Measurements from ENCODE around the gene GSK3B.

The GSK3B gene

DNA sequence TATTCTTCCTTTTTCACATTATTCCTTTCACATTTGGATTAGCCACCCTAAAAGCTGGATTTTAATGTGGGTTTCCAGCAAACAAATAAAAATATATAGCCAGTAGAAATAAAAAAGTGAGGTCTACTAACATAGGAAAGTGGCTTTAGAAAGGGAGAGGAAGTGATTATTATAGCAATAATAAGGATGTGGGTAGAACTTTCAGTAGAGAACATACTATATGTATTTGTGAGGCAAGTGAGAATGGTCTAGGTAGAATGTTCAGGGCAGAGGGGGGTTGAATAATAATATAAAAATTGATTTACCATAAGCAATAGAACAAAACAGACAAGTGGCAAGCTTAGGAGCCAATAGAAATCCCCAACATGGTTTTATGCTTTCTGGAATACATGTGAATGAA is 223.7 kb downstream of the GSK3B start:
- no peak for DNase-seq

DNA sequence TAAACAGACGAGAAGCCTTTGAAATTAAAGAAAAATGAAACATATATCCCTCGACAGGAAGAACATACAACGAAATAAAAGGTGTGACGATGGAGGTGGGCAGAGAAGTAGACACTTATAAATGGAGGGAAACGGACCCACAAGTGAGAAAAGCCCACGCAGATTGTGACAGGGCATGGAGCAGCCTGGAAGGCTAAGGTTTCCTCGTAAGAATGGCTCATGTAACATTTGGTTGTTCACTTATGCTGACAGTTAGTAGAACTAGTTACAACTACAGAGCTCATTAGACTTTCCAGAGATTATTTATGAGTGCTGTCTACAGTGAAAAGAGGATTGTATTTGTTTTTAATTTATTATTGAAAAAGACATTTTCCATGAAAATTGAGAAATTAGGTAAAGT is 229.8 kb downstream of the GSK3B start:
- no peak for DNase-seq

DNA sequence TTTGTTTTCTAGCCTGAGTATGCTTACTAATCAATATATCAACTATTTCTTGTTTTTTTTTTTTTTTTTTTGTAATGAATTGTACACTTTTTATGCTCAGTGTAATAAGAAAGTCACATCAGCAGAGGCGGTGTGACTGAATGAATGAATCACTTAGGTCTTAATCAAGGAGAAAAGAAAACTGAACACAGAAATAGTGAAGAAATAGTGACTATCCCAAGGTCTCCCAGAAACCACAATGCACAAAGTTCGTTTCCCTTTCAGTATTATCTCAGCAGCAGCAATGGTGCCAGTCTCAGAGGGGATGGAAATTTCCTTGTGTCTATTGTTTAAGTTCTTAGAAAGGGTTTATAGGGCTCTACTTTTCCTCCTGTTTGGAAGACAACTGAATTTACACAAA is 231.6 kb downstream of the GSK3B start:
- DNase-seq = no peak

DNA sequence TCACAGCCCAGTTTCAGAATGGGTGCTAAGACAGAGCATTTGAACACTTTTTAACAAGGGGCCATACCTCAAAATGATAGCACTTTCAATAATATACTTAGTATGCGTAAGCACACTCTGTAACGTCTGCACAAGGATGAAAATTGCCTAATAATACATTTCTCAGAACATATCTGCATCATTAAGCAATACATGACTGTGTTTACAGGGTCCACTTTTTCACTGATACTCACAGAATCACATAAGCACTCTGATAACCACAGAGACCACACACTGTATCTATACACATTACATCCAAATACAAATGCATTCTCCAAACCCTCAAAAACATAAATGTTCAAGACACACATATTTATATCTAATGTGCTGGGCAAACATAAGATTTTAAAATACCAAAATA is 232.6 kb downstream of the GSK3B start:
- no peak for DNase-seq

DNA sequence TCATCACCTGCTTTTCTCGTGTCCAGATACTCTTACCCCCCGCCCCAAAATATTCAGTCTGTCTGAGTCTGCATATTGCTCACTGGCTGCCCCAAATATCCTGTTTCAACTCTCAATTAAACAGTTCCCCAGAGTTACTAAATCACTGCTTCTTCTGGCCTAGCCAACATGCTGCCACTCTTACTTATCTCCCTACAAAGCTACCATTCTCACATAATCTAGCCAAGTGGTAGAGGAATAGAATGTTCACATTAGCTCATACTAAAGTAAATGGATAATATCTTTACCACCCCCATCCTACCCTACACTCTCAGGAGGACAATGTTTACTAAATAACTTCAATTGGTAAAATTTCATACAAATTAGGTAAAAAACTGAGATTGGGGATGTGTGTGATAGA is 234.5 kb downstream of the GSK3B start:
- DNase-seq = no peak

DNA sequence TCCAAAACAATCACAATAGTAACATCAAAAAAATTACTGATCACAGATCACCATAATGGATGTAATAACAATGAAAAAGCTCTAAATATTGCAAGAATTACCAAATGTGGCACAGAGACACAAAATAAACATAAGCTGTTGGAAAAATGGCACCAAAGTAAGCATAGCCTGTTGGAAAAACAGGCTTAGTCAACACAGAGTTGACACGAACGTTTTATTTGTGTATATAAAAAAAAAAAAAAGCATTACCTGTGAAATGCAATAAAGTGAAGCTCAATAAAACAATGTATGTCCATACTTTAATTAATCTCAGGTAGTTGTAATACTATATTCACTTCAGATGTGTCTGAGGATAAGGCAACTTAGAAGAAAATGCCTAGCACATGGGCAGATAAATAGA is 235.3 kb downstream of the GSK3B start:
- no peak for DNase-seq

DNA sequence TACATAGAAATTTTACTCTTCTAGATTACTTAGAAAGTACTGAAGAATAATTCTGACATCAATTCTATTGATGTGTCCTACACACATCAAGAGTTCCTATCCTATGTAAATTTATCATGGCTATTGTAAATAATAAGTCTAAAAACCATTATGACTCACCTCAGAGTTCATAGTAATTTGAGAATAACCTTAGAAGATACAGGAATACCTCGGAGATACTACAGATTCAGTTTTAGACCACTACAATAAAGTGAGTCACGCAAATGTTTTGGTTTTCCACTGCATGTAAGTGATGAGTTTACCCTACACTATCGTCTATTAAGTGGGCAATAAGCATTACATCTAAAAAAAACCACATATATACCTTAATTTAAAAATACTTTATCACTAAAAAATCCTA is 237.6 kb downstream of the GSK3B start:
- DNase-seq = no peak

DNA sequence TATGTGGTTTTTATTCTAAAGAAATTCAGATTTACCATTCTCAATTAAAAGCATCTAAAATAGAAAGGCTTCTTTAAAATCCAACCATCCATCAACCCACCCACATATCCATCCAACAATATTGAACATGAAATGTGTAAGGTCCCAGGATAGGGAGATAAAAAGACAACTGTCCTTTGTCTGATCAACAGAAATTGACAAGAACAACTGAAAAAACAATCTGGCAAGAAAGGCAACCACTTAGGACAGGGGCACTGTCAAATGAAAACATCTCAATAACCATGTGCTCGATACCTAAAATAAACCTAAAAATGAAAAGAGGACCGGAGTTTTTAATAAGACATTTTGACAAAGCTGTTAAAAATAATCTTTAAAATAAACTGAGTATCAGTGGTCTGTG is 245.1 kb downstream of the GSK3B start:
- no peak for DNase-seq

DNA sequence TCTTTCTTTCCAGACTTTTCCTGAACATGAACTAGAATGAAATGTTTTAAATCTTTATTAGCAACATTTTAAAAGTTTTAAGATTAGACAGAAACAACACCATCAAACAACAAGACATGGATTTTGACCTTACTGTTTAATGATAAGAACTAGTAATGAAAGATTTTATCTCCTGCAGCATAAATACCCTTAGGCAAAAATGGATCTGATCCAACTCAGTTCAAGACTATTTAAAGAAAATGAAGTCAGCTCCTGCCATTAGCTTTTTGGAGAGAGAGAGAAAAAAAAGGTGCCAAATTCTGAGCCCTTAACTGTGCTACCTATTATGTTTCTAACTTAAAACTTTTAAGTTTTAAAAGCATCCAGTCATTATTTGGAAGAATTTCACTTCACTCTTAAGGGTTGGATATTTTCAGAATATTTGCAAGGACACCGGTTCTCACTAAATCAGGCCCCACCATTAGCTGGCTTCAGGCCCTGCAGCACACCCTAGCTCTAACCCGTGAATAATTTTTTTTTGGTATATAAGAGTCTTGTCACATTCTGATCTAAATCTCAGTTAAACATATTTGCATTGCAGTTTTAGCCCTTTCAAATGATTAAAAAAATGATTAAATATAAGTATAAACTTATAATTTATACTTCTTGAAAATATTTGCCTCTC is 252.3 kb downstream of the GSK3B start:
- no peak for DNase-seq

DNA sequence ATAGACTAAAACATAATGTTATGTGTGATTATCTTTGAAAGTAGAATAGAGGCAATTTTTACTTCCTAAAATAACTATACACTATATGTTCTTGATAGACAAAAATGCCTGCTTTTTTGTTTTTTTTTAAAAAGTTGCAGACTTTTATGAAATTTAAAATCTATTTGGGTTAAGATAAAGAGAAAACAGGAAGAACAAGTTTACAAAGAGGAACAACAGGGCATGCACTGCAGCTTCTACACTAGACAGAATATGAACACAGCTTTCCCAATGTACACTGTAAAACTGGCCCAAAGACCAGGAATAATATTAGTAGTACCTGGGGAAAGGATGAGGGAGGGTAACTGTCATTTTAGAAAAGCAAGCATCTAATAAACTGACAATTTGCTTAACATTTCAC is 258.7 kb downstream of the GSK3B start:
- no peak for DNase-seq

DNA sequence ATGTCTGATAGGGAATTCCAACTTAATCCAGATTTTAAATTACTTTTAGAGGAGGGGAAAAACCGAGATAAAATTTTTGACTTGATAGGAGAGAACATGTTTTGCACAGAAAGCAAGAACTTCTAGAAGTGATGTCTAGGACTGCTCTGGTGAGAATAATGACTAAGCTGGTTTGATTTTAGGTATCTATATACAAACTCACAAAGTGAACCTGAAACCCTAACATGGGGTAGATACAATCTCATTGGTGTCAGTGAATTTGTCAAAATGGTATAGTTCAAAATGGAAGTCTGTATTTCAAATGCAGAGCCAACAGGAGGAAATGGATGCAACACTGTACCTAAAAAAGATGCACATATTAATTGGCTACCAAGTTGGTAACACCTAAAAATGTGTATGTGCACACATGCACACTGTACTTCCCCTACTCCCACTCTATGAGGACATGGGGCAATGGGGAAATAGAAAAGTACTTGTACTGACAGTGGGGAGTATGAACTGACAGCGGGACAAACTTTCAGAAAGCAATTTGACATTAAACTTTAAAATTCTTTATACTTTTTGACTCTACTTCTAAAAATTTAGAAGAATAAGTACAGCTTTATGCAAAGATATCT is 259.4 kb downstream of the GSK3B start:
- DNase-seq = no peak

DNA sequence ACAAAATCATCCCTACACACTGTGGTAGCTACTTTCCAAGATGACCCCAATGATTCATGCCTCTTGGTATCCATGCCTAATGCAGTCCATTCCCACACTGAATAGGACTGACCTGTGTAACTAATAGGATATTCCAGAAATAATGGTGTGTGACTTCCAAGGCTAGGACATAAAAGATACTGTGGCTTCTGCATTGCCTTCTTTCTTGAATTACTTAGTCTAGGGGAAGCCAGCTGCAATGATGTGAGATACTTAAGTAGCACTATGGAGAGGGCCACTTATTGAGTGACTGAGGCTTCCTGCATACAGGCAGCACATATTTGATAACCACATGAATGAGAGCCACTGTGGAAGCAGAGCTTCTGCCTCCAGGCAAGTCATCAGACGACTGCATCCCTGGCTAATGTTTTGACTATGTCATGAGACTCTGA is 262.3 kb downstream of the GSK3B start:
- DNase-seq = peak; percentile 72

DNA sequence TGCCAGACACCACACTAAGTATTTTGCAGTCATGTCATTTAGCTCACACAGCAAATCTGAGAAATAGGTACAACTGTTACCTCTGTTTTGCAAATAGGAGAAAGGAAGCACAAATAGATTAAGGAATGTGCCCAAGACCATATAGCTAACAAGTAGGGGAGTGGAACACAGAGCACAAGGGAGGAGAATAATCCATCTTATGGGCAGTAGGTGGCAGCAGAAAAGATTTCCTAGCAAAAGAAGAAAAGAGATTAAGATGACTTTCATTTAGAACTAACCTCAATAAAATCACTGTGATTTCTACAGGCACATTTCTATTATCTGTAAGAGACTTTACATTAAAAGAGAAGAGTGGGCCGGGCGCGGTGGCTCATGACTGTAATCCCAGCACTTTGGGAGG is 263.2 kb downstream of the GSK3B start:
- no peak for DNase-seq

DNA sequence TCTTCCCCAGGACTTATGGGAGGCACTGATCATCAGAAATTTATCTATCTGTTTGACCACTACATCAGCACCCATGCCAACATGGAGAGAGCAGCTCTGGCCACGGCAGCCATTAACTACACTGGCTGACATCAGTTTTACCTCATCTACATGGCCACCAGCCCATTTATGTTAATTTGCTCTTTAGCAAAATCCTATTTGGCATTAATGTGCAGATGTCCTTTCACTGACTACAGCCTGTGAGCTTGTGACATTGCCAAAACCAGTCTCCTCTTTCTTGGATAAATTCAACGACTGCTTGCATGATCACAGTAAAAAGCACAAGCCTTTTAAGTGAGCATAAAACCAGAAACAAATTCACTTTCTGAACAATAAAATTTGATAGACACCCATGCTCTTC is 264.8 kb downstream of the GSK3B start:
- DNase-seq = no peak

DNA sequence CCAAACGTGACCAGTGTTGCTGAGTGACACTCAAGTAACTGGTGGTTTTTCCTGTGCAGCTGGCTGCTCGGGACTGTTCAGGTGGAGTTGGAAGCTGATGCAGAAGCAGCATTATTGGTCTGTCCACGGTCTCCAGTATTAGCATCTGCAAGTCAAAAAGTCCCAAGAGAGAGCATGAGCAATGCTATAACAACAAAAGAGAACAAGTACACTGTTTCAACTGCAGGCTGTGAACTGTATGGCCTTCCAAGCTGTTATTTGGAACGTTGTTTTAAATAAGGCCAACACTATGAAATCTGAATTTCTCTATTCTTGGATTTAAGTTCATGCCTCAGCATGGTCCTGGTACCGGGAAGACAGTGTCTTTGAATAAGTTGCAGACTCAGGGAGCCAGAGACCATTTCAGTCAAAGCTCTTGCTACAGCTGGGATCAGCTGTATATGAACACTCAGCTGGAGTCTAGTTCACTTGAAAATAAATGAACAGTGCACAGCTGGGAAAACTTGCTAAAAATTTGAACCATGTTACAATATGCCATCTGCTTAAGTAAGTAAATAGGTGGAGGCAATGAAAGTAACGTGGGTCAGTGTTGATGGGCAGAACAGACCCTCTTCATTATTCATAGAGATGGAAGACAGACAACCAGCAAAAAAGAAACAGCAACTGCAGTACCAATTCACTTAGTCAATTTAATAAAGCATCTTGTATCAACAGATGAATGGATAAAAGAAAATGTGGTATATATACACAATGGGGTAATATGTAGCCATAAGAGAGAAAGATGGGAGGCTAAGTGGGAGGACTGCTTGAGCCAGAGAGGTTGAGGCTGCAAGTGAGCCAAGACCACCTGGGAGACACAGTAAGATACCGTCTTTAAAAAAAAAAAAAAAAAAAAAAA is 267.3 kb downstream of the GSK3B start:
- no peak for DNase-seq

DNA sequence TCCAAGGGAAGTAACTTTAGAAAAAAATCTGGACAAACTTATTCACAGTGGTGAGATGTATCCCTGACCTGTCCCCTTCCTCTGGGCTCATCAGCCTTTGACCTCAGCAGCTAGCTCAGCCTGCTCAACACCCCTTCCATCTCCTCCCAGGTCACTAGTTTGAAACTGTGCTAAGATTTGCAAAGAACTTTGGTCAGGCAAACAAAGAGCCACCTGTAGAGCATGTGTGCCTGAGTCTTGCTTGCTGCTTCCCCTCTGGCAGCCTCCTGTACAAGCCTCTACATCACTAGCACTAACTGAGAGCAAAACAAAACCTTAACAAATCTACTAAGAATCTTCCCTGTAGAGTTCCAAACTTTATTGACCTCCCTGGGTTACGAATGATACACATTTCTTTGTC is 268.4 kb downstream of the GSK3B start:
- no peak for DNase-seq

DNA sequence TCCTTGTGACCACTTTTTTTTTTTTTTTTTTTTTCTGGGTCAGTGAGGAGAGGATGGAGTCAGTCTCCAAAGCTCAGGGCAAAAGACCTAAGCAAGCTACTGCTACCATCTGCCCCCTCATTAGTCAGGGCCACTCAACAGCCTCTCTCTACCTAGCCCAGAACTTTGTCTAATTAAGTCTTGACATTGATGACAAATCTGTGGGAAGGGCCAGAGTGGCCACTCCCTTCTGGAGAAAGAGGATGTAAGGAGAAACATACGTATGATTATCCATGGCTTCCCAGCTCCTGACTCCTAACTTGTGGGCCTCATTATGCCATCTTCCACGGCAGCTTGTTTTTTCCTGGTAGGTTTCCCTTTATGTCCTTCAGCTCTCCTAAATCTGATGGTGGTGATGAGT is 274.4 kb downstream of the GSK3B start:
- DNase-seq = no peak

DNA sequence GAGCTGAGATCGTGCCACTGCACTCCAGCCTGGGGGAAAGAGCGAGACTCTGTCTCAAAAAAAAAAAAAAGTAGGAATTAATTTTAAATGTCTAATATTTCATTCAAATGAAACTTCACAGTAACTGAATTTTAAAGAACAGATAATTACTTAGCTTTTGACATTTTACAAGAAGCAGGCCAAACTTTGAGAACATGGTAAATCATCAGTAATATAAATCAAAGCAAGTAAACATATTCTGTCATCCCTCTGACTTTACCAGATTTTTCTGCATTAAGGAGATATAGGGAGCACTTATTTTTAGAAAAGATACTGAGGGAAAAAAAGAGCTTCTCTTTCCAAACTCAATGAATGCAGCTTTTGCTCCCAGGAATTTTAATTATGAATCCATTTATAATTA is 275.3 kb downstream of the GSK3B start:
- no peak for DNase-seq

DNA sequence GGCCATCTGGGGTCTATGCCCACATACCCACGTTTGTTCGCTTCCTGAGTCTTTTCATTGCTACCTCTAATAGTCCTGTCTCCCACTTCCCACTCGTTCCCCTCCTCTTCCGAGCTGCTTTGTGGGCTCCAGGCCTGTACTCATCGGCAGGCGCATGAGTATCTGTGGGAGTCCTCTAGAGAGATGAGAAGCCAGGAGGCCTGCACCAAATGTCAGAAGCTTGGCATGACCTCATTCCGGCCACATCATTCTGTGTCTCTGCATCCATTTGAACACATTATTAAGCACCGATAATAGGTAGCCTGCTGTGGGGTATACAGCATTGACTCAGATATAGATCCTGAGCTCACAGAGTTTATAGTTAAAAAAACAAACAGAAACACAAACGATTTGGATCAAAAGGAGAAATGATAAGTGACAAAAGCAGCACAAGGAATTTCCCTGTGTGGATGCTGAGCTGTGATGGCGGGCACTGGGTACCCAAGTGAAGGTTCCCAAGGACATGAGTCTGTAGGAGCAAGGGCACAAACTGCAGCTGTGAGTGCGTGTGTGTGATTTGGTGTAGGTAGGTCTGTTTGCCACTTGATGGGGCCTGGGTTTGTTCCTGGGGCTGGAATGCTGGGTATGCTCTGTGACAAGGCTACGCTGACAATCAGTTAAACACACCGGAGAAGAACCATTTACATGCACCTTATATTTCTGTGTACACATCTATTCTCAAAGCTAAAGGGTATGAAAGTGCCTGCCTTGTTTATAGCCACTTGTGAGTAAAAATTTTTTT is 276.5 kb downstream of the GSK3B start:
- DNase-seq = no peak

DNA sequence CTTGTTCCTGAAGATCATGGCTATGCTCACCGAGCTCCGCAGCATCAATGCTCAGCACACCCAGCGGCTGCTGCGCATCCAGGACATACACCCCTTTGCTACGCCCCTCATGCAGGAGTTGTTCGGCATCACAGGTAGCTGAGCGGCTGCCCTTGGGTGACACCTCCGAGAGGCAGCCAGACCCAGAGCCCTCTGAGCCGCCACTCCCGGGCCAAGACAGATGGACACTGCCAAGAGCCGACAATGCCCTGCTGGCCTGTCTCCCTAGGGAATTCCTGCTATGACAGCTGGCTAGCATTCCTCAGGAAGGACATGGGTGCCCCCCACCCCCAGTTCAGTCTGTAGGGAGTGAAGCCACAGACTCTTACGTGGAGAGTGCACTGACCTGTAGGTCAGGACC is 277.2 kb downstream of the GSK3B start:
- DNase-seq = no peak

DNA sequence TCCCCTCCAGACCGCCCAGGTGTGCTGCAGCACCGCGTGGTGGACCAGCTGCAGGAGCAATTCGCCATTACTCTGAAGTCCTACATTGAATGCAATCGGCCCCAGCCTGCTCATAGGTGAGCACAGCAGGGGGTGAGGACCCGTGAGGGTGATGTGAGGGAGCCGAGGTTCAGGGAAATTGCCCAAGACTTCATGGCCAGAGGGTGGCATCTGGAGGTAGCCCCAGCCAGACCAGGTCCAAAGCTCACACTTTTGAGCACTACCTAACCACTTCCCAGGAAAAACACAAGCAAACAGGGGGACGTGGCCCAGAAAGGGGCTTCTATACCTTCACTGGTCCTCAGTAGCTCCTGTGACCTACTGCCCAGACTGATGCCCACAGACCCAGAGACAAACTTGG is 278.5 kb downstream of the GSK3B start:
- DNase-seq = no peak

DNA sequence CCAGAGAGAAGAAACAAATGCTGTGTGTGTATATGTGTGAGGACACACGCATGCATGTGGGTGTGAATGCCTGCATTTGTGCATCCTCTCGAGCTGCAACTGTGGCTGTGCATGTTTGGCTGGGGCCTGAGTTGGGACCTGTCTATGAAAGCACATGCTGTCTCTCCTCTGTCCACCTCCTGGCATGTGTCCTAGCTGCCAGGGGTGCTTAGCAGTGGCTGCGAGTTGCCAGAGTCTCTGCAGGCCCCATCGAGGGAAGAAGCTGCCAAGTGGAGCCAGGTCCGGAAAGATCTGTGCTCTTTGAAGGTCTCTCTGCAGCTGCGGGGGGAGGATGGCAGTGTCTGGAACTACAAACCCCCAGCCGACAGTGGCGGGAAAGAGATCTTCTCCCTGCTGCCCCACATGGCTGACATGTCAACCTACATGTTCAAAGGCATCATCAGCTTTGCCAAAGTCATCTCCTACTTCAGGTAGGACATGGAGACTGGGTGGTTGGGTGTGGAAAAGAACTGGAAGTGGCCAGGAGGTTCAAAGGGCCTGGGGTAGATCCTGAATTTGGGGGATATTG is 281.7 kb downstream of the GSK3B start:
- DNase-seq = no peak

DNA sequence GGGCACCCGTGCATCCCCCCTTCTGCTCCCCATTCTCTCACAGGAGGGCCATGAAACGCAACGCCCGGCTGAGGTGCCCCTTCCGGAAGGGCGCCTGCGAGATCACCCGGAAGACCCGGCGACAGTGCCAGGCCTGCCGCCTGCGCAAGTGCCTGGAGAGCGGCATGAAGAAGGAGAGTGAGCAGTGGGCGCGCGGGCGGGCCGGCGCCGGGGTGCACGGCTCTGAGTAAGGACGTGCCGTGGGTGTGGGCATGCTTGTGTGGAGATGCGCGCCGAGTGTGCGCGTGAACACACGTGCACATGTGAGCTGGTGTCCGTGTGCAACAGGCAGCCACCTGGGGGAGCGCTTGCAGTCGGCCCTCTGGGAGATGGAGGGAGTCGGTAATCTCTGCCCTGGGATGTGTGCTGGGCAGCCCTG is 284.2 kb downstream of the GSK3B start:
- peak; percentile 34 for DNase-seq
